K562 (cell line): ENCODE data around the gene SLC5A6. TPM values are rescaled to one million over a fixed set of nuclear protein-coding genes. Genes with fewer than 3 reads are reported as not detected.

Experiments used
- CREM ChIP-seq: IDR thresholded peaks from 2 replicates; pipeline ENCODE4 v1.6.1; 2014; ENCODE audit warnings: antibody characterized with exemption, low read depth
- E2F1 ChIP-seq: sonication (generic); formaldehyde crosslinking; IDR thresholded peaks from 2 replicates; pipeline ENCODE4 v1.8.1; 2023; ENCODE audit warnings: mild to moderate bottlenecking, missing genetic modification reagents, moderate library complexity
- LEF1 ChIP-seq: fragments of 450-650 bp; IDR thresholded peaks from 2 replicates; pipeline ENCODE4 v1.6.1; 2016; ENCODE audit warnings: mild to moderate bottlenecking
- NR0B1 ChIP-seq: fragments of 450-650 bp; IDR thresholded peaks from one replicate; pipeline ENCODE4 v1.6.1; 2018; ENCODE audit warnings: mild to moderate bottlenecking, moderate library complexity; ENCODE audit not compliant: partially characterized antibody
- RBM34 ChIP-seq: fragments of 200-400 bp; formaldehyde crosslinking; IDR thresholded peaks from 2 replicates; pipeline ENCODE4 v1.6.1; 2018; ENCODE audit warnings: low read length, borderline replicate concordance; ENCODE audit not compliant: insufficient read depth
- ZNF384 ChIP-seq: IDR thresholded peaks from 2 replicates; pipeline ENCODE4 v1.6.1; 2012; ENCODE audit warnings: low read depth, low read length, improper control_type of control experiment
- ZNF431 ChIP-seq: sonication (generic); formaldehyde crosslinking; IDR thresholded peaks from 2 replicates; pipeline ENCODE4 v1.8.0; 2022; ENCODE audit warnings: mild to moderate bottlenecking, missing genetic modification reagents
- ZNF778 ChIP-seq: fragments of 450-650 bp; formaldehyde crosslinking; IDR thresholded peaks from 2 replicates; pipeline ENCODE4 v1.4.0; 2020; ENCODE audit warnings: mild to moderate bottlenecking, moderate library complexity
- ZSCAN32 ChIP-seq: fragments of 450-650 bp; formaldehyde crosslinking; IDR thresholded peaks from 2 replicates; pipeline ENCODE4 v1.4.0; 2020; ENCODE audit warnings: mild to moderate bottlenecking, moderate library complexity
- polyA plus RNA-seq, 8 experiments: library from polyadenylated mRNA; depleted of rRNA in 4 of 8; stranded (reverse) in 5 of 8; unstranded in 3 of 8; fragments of >200 nt; fragmentation: Nextera tagmentation in 2 of 8; fragmentation: Illumina TruSeq in 1 of 8; extraction: Ambion mirVana in 2 of 8; extraction: Trizol in 1 of 8; gene quantifications; 2 replicates each; pipeline versions ENCODE4 v1.2.1 to v1.2.3, GENCODE V29; 2011 to 2014; ENCODE audit warnings: inconsistent platforms in 1 of 8, missing spikeins in 1 of 8
- total RNA-seq, 7 experiments: library from RNA; depleted of rRNA in 6 of 7; stranded (reverse); fragments of >200 nt in 6 of 7; fragmentation: Illumina TruSeq in 2 of 7; extraction: Trizol in 2 of 7; gene quantifications; 2 replicates each; pipeline versions ENCODE4 v1.2.1 to v1.2.3, GENCODE V29; 2011 to 2021; ENCODE audit warnings: low replicate concordance in 1 of 7
- TF ChIP-seq, protein P1 (sequence below): fragments of 250-450 bp; sonication (Bioruptor Pico); IDR thresholded peaks from 2 replicates; pipeline ENCODE4 v1.5.1; 2021; ENCODE audit warnings: mild to moderate bottlenecking
- TF ChIP-seq, protein P2 (sequence below): fragments of 200-600 bp; sonication (generic); IDR thresholded peaks from one replicate; pipeline ENCODE4 v1.6.1; 2012; ENCODE audit warnings: mild to moderate bottlenecking, low read depth, low read length, inconsistent platforms

The SLC5A6 gene
- total and polyA plus RNA-seq, 9 of the 15 experiments (the other 6 are each of a cell fraction or from before 2014, with no cell fraction given) = 32.6 to 137 (median 107) TPM

GRCh38 chr2:27217173-27218121, 5.4 kb upstream of the SLC5A6 start, which contains the start of gene CAD (continued):
- TF ChIP-seq ZNF778 (no peak), RBM34 (no peak), LEF1 (no peak), ZNF431 (CRISPR knock-in tag) (no peak), NR0B1 (no peak), ZNF384 (no peak), CREM (peak; percentile 86), E2F1 (CRISPR knock-in tag) (no peak), ZSCAN32 (CRISPR knock-in tag) (no peak)
- TF ChIP-seq, protein P1, sequence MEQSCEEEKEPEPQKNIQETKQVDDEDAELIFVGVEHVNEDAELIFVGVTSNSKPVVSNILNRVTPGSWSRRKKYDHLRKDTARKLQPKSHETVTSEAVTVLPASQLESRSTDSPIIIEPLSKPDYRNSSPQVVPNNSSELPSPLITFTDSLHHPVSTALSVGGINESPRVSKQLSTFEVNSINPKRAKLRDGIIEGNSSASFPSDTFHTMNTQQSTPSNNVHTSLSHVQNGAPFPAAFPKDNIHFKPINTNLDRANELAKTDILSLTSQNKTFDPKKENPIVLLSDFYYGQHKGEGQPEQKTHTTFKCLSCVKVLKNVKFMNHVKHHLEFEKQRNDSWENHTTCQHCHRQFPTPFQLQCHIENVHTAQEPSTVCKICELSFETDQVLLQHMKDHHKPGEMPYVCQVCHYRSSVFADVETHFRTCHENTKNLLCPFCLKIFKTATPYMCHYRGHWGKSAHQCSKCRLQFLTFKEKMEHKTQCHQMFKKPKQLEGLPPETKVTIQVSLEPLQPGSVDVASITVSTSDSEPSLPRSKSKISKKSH = no peak
- TF ChIP-seq, protein P2, sequence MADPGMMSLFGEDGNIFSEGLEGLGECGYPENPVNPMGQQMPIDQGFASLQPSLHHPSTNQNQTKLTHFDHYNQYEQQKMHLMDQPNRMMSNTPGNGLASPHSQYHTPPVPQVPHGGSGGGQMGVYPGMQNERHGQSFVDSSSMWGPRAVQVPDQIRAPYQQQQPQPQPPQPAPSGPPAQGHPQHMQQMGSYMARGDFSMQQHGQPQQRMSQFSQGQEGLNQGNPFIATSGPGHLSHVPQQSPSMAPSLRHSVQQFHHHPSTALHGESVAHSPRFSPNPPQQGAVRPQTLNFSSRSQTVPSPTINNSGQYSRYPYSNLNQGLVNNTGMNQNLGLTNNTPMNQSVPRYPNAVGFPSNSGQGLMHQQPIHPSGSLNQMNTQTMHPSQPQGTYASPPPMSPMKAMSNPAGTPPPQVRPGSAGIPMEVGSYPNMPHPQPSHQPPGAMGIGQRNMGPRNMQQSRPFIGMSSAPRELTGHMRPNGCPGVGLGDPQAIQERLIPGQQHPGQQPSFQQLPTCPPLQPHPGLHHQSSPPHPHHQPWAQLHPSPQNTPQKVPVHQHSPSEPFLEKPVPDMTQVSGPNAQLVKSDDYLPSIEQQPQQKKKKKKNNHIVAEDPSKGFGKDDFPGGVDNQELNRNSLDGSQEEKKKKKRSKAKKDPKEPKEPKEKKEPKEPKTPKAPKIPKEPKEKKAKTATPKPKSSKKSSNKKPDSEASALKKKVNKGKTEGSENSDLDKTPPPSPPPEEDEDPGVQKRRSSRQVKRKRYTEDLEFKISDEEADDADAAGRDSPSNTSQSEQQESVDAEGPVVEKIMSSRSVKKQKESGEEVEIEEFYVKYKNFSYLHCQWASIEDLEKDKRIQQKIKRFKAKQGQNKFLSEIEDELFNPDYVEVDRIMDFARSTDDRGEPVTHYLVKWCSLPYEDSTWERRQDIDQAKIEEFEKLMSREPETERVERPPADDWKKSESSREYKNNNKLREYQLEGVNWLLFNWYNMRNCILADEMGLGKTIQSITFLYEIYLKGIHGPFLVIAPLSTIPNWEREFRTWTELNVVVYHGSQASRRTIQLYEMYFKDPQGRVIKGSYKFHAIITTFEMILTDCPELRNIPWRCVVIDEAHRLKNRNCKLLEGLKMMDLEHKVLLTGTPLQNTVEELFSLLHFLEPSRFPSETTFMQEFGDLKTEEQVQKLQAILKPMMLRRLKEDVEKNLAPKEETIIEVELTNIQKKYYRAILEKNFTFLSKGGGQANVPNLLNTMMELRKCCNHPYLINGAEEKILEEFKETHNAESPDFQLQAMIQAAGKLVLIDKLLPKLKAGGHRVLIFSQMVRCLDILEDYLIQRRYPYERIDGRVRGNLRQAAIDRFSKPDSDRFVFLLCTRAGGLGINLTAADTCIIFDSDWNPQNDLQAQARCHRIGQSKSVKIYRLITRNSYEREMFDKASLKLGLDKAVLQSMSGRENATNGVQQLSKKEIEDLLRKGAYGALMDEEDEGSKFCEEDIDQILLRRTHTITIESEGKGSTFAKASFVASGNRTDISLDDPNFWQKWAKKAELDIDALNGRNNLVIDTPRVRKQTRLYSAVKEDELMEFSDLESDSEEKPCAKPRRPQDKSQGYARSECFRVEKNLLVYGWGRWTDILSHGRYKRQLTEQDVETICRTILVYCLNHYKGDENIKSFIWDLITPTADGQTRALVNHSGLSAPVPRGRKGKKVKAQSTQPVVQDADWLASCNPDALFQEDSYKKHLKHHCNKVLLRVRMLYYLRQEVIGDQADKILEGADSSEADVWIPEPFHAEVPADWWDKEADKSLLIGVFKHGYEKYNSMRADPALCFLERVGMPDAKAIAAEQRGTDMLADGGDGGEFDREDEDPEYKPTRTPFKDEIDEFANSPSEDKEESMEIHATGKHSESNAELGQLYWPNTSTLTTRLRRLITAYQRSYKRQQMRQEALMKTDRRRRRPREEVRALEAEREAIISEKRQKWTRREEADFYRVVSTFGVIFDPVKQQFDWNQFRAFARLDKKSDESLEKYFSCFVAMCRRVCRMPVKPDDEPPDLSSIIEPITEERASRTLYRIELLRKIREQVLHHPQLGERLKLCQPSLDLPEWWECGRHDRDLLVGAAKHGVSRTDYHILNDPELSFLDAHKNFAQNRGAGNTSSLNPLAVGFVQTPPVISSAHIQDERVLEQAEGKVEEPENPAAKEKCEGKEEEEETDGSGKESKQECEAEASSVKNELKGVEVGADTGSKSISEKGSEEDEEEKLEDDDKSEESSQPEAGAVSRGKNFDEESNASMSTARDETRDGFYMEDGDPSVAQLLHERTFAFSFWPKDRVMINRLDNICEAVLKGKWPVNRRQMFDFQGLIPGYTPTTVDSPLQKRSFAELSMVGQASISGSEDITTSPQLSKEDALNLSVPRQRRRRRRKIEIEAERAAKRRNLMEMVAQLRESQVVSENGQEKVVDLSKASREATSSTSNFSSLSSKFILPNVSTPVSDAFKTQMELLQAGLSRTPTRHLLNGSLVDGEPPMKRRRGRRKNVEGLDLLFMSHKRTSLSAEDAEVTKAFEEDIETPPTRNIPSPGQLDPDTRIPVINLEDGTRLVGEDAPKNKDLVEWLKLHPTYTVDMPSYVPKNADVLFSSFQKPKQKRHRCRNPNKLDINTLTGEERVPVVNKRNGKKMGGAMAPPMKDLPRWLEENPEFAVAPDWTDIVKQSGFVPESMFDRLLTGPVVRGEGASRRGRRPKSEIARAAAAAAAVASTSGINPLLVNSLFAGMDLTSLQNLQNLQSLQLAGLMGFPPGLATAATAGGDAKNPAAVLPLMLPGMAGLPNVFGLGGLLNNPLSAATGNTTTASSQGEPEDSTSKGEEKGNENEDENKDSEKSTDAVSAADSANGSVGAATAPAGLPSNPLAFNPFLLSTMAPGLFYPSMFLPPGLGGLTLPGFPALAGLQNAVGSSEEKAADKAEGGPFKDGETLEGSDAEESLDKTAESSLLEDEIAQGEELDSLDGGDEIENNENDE = peak; percentile 33
